Endometrial microvascular endothelial cells (primary cell): Measurements from ENCODE around the gene ALDH3A1. TPM values are rescaled to one million over a fixed set of nuclear protein-coding genes. Genes with fewer than 3 reads are reported as not detected.

ENCODE experiments used
- in situ Hi-C: cut with HindIII; loops from 2 replicates; pipeline ENCODE4 v1.10.0; 2017; ENCODE audit warnings: low sequenced_read_pairs, low pct_unique_long_range_greater_than_20kb; ENCODE audit errors: inconsistent ontology term
- total RNA-seq: library from RNA; depleted of rRNA; stranded (reverse); fragments of >200 nt; gene quantifications from one replicate; pipeline ENCODE4 v1.2.3, GENCODE V29; 2015; ENCODE audit errors: inconsistent ontology term

ALDH3A1 gene
- total RNA-seq, 1 donor from 2014 or later: 1.8 TPM

DNA sequence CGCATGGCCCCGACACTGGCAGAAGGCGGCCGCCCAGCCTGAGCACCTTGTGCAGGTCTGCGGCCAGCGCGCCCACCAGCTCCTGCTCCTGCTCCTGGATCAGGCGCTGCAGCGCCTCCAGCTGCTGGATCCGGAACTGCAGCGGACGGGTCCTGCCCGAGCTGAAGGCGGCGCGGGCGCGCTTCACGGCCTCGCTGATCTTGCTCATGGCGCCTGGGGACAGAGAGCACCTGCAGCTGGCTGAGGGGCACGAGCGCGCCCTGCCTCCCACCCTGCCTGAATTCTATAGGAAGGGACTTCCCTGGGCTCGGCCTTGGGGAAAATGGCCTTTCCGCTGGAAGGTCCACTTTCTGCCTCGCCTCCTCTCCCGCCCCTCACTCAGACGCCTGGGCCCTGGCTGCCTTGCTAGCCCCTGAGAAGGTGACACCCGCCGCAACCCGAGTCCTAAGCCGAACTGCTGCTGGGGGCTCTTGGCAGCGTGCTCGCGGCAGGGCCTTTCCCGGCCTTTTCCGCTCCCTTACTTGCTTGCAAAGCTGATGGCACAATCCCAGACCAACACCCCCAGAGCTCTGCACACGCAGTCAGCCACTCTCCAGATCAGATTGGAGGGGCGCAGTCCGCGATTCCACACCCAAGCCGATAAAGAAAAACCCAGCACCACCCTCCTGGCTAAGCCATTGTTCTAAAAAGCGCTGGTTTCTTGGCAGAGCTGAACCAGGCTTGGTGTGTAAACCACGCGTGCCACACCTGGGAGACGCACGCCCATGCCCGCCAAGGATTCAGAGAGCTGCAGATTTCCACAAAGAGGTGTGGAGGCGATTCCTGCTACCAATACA is 3.0 kb downstream of the ALDH3A1 start:
- in situ Hi-C loops: no loop called here

DNA sequence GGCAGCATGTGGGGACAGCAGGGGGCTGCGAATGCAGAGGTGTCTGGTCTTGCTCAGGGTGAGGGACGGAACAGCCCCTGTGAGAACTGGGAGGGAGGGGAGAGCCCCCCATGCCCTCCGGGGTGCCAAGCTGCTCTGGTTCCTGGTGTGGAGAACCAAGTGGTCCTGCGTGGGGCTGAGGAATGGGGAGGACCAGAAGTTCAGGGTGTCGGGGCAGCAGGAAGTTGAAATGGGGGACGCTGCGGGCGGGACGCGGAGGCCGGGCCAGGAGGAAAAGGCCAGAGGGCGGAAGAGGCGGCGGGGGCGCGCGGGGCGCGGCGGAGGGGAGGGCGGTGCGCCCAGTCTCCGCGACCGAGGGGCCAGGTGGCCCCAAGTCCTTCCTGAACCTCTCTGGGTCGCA is 3.6 kb downstream of the ALDH3A1 start:
- in situ Hi-C loops: no loop called here

DNA sequence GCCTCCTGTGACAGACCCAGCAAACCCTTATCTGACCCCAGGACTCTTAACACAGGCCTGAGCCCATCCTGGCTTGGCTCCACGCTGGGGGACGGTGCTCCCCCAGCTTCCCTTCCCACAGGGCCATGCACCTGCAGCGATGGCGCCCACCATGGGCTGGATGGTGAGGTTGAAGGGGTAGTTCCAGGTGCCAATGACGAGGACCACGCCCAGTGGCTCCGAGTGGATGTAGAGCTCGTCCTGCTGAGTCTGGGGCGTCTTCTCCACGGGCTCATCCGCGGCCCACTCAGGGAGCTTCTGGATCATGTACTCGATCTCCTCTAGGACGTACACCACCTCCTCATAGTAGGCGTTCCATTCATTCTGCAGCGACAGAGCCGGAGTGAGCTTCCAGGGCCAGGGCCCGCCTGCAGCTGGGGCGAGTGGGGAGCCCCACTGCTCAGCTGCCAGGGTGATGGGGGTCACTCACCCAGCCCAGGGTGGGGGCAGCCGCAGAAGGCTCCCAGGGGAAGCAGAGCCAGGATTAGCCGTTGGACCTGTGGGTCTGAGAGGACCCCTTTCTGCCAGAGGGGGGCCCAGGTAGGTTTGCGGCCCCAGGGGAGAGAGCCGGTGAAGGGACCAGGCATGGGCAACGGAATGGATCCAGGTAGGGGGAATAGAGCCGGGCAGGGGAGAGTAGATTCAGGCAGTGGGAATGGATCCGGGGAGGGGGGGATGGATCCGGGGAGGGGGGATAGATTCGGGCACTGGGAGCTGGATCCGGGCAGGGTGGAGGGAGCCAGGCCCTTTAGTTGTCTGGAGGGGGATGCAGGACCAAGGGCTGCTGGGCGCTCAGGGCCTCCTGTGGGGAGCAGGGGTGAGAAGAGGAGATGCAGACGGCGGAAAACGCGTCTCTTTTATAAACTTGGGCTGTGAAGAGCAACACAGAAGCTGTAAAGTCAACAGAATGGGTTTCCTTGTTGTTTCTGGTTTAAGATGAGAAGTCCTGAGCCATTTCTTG is 4.7 kb downstream of the ALDH3A1 start:
- in situ Hi-C loops: no loop called here

DNA sequence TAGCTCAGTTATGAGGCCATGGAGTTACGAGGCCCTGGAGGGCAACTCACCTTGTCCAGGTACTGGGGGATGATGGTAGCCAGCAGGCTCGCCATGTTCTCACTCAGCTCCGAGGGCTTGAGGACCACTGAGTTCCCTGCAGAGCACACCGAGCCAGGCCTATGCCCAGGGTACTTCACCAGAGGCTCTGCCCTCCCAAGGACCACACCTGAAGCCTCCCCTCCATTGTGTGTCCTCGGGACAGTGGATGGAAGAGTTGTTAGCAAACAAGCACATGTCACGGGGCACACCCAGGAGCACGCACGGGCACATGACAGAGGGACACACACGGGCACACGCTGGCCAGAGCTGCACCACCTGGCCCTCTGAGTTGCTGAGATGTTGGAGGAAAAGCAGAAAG is 5.6 kb downstream of the ALDH3A1 start:
- in situ Hi-C loops: no loop called here

DNA sequence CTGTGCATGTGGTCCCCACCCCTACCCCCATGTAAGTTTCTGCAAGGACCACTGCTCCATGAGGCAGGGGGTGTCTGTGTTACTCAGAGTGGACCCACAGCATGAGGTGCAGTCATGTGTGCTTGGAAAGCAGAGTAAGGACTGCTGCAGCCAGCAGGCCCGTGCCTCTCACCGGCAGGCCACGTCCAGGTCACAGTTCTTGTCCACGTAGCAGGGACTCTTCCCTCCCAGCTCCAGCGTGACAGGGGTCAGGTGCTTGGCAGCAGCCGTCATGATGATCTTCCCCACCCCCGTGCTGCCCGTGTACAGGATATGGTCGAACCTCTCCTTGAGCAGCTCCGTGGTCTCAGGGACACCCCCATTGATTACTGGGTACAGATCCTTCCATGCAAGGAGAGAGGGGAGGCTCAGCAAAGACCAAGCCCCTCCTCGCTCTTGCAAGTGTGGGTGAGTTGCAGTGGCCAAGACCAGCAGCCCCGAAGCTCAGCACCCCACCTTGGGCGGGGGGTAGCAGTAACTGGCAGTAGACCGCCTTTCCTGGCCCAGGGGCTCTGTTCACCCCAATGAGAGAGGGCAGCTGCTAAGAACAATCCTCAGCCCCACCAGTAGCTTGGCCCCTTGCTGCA is 6.2 kb downstream of the ALDH3A1 start:
- in situ Hi-C loops: no loop called here

DNA sequence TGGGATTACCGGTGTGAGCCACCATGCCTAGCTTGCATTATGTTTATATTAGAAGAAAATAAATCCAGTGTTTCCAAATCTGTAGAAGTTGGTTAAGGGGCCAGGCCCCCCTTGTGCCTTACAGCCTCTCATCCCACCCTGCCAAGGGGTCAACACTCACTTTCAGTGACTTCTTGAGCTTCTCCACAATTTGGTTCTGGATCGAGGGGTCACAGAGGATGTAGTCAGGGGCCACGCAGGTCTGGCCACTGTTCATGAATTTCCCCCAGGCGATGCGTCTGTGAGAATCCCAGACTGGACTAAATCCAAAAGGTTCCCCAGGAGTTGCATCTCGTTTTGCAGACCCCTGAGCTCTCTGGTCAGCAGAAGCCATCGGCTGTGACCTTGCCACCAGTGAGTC is 7.2 kb downstream of the ALDH3A1 start:
- in situ Hi-C loops: no loop called here

DNA sequence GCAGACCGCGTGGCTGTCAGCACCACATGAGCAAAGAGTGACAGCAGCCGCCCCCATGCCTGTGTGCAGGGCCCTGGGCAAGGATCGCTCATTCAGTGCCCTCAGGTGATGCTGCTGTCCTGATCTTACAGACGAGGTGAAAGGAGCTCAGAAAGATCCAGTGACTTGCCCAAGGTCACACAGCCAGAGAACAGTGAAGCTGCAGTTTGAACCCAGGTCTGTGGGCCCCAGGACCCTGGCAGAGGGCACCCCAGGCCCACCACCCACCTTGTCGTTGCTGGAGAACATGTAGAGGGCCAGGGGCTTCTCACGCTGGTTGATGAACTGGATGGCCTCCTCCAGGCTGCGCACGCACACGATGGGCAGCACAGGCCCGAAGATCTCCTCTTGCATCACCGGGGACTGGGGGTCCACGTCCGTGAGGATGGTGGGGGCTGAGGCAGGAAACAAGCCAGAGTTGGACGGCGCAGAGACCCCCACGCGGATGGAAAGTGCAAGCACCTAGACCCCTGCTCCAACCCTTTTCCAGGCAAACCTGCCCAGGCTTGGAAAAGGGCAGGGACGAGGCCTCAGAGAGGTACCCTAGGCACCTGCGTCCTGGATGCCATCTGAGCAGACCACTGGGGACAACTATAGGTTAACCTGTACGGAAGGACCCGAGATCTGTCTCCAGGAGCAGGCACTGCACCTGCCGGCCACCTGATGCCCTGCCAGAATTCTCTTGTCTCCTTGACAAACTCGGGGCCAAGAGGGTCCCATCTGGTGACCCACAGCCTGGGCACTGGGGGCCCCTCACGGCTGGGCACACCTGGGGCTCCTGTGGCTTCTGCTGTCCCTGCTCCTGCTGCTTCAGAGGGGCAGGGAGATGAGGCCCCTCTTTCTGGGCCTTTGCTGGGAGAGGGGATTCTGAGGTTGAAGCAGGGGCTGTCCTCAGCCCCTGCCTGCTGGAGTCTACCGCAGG is 8.6 kb downstream of the ALDH3A1 start:
- in situ Hi-C loops: no loop called here

DNA sequence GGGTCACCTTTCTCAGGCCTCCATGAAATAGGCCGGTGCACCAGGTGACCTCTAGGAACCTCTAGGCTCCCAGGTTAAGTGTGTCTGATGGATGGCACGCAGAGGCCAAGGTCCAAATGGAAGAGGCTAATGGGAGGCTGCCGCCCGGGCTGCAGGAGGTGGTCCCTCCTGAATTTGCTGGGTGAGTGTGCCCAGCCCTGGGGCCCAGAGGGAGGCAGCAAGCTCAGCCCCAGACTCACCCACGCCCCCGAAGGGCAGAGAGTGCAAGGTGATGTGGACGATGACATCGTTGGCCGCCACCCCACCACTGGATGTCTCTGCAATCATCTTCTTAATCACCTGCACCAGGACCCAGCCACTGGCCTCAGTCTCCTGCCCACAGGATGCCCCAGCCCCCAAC is 9.3 kb downstream of the ALDH3A1 start:
- in situ Hi-C loops: no loop called here

DNA sequence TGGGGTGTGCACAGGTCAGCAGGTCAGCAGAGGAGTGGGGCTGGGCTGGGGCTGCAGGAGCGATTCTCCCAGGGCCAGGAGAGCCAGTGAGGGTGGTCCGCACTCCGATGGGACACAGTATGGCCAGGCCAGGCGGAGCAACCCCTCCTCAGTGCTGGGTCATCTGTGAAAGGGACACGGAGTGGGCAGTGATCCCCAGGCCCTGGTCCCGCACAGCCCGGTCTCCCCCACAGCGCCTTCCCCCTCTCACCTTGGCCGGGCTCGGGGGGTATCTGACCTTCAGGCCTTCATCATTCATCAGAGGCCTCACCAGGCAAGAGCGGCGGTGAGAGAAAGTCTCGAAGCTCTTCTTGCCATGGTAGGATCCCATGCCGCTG is 10.0 kb downstream of the ALDH3A1 start:
- in situ Hi-C loops: no loop called here

DNA sequence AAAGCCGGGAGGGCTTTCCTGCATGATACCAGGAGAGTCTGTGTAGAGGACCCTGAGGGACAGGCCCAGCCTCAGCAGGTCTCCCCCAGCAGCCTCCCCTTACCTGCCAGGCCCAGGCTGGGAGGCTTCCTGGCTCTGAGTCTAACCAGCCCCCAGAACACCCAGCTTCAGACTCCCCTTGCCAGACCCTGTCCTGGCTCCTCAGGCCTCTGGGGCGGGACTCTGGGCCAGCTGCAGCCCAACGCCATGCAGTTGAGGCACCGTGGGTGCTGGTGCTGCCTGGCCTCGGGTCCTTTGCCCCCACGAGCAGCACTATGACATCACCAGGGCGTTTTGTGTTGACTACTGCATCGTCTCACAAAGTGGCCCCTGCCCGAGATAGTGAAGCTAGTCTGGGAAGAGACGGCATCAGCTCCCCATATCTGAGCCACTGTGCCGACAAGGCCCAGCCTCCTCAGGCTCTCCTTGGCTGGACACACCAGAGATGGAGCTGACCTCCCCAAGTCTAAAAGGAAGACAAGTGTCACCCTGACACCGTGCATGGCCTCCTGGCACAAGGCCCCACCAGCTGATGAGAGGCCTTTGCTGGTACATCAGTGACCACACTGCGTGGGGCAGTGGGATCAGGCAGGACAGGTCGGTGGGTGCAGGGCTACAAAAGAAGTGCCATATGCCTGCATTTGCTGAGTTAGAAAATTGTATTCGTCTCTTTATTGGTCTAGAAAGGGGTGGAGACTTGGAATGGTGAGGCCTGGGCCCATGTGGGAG is 10.6 kb downstream of the ALDH3A1 start:
- in situ Hi-C loops: no loop called here

DNA sequence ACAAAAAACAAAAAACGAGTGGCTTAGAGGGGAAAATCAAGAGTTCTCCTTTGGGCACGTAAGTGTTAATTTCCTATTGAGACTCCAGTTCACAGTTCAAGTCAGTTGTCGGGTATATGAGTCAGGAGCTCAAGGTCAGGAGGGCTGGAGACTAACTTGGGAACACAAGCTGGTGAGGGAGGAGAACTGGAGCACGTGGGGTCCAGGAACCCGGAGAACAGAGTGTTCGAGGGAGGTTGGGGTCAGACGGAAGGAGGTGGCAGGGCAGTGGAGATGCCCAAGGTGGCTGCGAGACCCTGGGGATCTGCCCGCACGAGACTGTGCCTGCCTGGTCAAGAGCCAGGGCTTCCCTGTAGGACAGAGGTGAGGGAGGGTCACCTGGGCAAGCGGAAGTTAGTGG is 12.0 kb downstream of the ALDH3A1 start:
- in situ Hi-C loops: no loop called here

DNA sequence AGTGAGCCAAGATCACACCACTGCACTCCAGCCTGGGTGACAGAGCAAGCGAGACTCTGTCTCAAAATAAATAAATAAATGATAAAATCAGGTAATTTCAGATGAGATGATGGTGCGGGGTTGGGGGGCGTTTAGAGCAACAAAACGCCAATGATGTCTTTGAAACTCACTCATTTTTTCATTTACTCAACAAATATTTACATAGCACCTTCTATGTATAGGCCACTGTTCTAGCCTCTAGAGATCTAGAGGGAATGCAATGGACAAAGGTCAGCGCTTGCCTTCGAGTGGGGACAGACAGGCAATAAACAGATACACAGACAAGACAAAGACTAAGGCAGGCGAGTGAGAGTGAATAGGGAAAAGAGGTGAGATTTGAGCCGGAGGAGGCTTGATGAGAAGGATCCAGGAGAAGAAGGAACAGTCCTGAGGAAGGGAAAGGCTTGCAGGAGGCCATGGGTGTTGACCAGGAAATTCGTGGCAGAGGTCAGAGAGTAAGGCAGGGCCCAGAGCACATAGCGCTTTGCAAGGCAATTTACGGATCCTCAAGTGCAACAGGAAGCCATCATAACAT is 14.1 kb downstream of the ALDH3A1 start:
- in situ Hi-C loops: no loop called here

DNA sequence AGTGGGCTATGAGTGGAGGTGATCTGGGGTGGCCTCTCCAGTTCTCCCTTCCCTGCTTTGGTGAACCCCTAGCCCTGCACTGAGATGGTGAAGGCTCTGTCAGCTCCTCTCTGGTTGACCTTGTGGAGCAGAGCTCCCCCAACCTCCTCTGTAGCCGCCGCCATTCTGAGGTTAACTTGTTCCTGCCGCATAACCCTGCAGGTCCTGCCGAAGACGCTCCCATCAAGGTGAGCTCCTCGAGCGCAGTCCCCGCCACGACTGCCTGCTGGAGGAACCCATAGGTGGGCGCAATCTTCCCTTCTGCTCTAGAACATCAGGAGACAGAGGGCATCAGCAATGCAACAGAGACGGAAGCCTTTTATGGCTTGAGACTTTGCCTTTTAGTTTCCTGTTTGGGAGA is 16.5 kb downstream of the ALDH3A1 start:
- in situ Hi-C loops: no loop called here

DNA sequence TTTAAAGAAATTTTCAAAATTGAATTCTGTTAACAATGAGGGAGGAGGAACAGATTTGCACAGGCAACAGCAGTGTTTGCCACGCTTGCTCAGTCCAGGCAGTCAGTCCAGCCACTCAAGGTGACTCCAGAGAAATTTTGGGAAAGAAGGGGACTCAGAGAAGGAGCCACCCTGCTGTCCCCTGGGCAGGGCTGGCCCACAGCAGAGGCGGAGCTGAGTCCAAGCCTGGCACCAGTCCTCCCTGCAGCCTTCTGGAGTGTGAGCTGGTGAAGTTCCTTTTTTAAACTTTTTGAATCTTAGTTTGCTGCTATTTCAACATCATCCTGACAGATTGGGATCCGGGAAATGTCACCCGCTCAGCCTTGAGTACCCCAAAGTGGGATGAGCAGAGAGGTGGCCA is 17.3 kb downstream of the ALDH3A1 start:
- in situ Hi-C loops: no loop called here

DNA sequence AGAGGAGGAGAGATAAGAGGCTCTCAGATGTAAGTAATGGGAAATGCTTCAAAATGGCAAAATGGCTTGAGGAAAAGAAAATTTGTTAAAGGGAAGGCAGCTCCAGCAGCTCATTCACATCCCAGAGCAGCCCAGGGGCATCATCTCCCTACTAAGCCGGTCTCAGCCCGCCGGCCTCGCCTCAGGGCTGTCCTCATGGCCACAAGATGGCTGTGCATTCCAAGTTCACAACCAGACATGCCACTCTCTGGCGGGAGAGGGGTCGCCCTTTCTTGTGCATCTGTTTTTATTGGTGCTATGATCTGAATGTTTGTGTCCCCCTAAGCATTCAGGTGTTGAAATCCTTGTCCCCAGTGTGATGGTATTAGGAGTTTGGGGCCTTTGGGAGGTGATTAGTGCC is 18.2 kb downstream of the ALDH3A1 start:
- in situ Hi-C loops: no loop called here

DNA sequence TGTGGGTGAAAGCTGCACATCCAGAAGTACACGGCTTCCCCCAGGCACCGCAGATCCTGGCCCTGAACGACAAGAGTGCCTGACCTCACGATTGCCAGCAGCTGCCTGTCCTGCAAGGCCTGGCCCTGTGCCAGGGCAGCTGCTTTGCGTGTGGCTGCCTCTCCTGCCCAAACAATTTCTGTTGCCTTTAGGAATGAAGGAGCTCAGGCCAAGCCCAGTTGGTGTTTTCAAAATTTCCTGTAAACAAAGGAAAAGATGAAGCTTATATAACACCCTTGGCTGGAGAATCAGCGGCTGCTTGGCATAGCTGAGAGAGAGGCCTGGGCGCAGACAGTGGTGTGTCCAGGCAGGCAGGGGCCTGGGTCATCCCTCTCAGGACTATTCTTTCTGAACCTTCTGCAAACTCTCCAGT is 20.0 kb downstream of the ALDH3A1 start:
- in situ Hi-C loops: no loop called here

DNA sequence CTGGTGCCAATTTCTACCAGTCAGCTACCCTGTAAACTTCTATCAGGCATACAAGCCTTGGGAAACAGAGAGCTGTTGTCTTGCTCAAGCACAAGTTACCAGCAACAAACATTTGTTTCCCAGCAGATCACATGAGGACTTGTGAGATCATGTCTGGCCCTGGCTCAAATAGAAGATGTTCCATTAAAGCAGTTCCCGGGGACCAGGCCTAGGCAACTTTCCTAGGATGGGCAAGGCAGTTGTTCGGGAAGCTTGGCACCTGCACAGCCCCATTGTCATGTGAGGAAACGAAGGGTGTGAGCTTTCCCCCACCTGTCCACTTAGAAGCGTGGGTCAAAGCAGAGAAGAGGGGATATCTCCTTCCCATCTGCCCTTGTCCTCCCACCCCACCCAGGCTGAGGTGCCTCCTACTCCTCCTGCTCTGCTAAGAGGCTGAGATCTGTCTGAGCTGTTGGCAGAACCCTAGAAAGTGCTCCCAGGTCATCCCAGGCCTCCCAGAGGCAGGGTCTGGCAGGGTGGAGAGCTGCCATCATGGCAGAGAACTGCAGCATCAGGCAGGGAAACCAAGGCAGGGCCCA is 20.5 kb downstream of the ALDH3A1 start:
- in situ Hi-C loops: no loop called here
